DOHH2 (cell line): ENCODE measurements around the gene NAPB.

Experiments
- CTCF ChIP-seq: fragments of 200-600 bp; sonication (generic); IDR thresholded peaks from one replicate; pipeline ENCODE4 v1.5.1; 2014; ENCODE audit warnings: antibody characterized with exemption, mild to moderate bottlenecking, low read depth, low read length; ENCODE audit not compliant: poor library complexity, severe bottlenecking
- EZH2phosphoT487 ChIP-seq: fragments of 200-600 bp; sonication (generic); IDR thresholded peaks from 2 replicates; pipeline ENCODE4 v1.6.1; 2017; ENCODE audit warnings: borderline replicate concordance, mild to moderate bottlenecking, antibody characterized with exemption, low read length, moderate library complexity, mixed read lengths

GRCh38 chr20:23442436-23442835 lies 21.1 kb upstream of the NAPB start:
- no peak for TF ChIP-seq CTCF
- no peak for TF ChIP-seq EZH2phosphoT487
